OCI-LY1 (cell line): Measurements from ENCODE around the gene ADSS2.

Source experiments
- H2AFZ ChIP-seq: fragments of 200-600 bp; sonication (generic), shearing (Covaris generic); 2 replicates; pipeline ENCODE4 v1.6.0; 2014; ENCODE audit warnings: antibody characterized with exemption, mild to moderate bottlenecking, low read length
- H3F3A ChIP-seq: fragments of 200-600 bp; sonication (generic), shearing (Covaris generic); 2 replicates; pipeline ENCODE4 v1.6.0; 2014; ENCODE audit warnings: mild to moderate bottlenecking, antibody characterized with exemption, low read length, moderate library complexity; ENCODE audit not compliant: insufficient read depth
- H3K27ac ChIP-seq: fragments of 200-600 bp; sonication (generic); 2 replicates; pipeline ENCODE4 v1.5.1; 2014; ENCODE audit warnings: low read length, mixed run types, mild to moderate bottlenecking, low read depth; ENCODE audit not compliant: poor library complexity, severe bottlenecking
- H3K27me3 ChIP-seq: fragments of 200-600 bp; sonication (generic); 2 replicates; pipeline ENCODE4 v1.6.0; 2014; ENCODE audit warnings: antibody characterized with exemption, mild to moderate bottlenecking, low read length, moderate library complexity; ENCODE audit not compliant: insufficient read depth
- H3K36me3 ChIP-seq: fragments of 200-600 bp; sonication (generic); 2 replicates; pipeline ENCODE4 v1.6.1; 2014; ENCODE audit warnings: mild to moderate bottlenecking, antibody characterized with exemption, low read length, moderate library complexity, mixed read lengths; ENCODE audit not compliant: insufficient read depth
- H3K4me1 ChIP-seq: fragments of 200-600 bp; sonication (generic); 2 replicates; pipeline ENCODE4 v1.5.1; 2014; ENCODE audit warnings: mild to moderate bottlenecking, low read length, moderate library complexity; ENCODE audit not compliant: insufficient read depth, severe bottlenecking
- H3K4me2 ChIP-seq: fragments of 200-600 bp; sonication (generic), shearing (Covaris generic); 2 replicates; pipeline ENCODE4 v1.6.1; 2014; ENCODE audit warnings: low read length
- H3K4me3 ChIP-seq: fragments of 200-600 bp; sonication (generic); 2 replicates; pipeline ENCODE4 v1.5.1; 2014; ENCODE audit warnings: low read length, low read depth, mild to moderate bottlenecking, mixed read lengths; ENCODE audit not compliant: poor library complexity, severe bottlenecking
- H3K79me2 ChIP-seq: fragments of 200-600 bp; shearing (Covaris generic); 2 replicates; pipeline ENCODE4 v1.6.1; 2016; ENCODE audit warnings: mixed run types, low read length, mixed read lengths; ENCODE audit not compliant: insufficient read depth
- H3K9ac ChIP-seq: fragments of 200-600 bp; sonication (generic), shearing (Covaris generic); 2 replicates; pipeline ENCODE4 v1.6.1; 2014; ENCODE audit warnings: mild to moderate bottlenecking, low read length, mixed read lengths
- H3K9me2 ChIP-seq: fragments of 200-600 bp; sonication (generic), shearing (Covaris generic); 2 replicates; pipeline ENCODE4 v1.6.1; 2014; ENCODE audit warnings: low read depth, mild to moderate bottlenecking, low read length, mixed read lengths
- H3K9me3 ChIP-seq: fragments of 200-600 bp; shearing (Covaris generic); 2 replicates; pipeline ENCODE4 v1.6.1; 2014; ENCODE audit warnings: low read length, mixed read lengths
- H4K20me1 ChIP-seq: fragments of 200-600 bp; sonication (generic), shearing (Covaris generic); 2 replicates; pipeline ENCODE4 v1.6.0; 2016; ENCODE audit warnings: mild to moderate bottlenecking, low read length; ENCODE audit not compliant: insufficient read depth
- EZH2 ChIP-seq: fragments of 200-600 bp; sonication (generic), shearing (Covaris generic); IDR thresholded peaks from 2 replicates; pipeline ENCODE4 v1.8.0; 2017; ENCODE audit warnings: borderline replicate concordance, mixed run types, mild to moderate bottlenecking, antibody characterized with exemption, low read length, moderate library complexity, mixed read lengths
- TF ChIP-seq, protein P1 (sequence below): fragments of 200-600 bp; sonication (generic), shearing (Covaris generic); IDR thresholded peaks from 2 replicates; pipeline ENCODE4 v1.5.1; 2017; ENCODE audit warnings: mild to moderate bottlenecking, antibody characterized with exemption, low read length, moderate library complexity, mixed read lengths

ADSS2 gene

DNA sequence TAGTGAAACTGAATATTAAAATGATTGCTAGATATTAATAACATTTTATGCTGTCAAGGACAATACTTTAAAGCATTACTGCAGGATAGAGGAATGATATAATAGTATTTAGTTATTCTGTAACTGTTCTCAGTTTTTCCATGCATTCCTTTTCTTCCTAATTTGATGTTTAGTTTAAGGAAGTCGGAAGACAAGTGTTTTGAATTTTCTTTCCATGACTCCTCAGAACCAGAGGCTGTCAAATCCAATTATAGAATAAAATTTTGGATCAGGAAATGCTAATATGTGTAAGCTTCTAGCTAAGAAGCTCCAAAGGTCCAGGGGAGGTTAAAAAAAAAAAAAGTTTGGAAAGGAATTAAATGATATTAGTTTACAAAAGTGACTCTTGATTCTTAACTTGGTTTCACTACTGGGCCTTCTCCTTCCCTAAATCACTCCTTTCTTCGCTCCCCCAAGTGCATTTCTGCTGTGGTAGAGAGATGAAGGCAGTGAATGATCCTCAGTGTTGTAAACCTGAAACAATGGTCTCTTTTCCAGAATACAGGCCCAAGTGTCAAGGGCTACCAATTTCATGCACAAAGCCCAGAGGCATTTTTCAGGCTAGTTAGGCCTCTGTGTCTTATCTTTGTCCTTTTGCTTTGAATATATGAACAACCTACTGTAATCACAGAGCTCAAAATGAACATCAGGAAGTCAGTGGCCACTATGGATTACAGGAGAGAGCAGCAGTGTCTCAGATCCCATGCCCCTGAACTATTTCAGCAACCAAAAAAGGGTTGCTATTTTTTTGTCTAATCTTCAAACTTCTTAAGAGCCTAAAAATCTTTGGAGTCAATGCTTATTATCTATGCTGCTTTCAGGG is 6.2 kb downstream of the ADSS2 start:
- Histone ChIP-seq H3K79me2 (peaks cover 94% of the 10 kb centered on the region), H3K4me2 (no peak overlapping the region), H4K20me1 (no peaks in the 10 kb centered on the region), H3F3A (no peaks in the 10 kb centered on the region), H3K9me3 (no peaks in the 10 kb centered on the region), H3K9me2 (no peaks in the 10 kb centered on the region), H2AFZ (no peak overlapping the region), H3K36me3 (peaks cover 67% of the 10 kb centered on the region), H3K9ac (no peak overlapping the region), H3K4me3 (no peak overlapping the region), H3K27me3 (no peaks in the 10 kb centered on the region), H3K4me1 (peaks cover 34% of the 10 kb centered on the region), H3K27ac (no peak overlapping the region)
- TF ChIP-seq, protein P1, sequence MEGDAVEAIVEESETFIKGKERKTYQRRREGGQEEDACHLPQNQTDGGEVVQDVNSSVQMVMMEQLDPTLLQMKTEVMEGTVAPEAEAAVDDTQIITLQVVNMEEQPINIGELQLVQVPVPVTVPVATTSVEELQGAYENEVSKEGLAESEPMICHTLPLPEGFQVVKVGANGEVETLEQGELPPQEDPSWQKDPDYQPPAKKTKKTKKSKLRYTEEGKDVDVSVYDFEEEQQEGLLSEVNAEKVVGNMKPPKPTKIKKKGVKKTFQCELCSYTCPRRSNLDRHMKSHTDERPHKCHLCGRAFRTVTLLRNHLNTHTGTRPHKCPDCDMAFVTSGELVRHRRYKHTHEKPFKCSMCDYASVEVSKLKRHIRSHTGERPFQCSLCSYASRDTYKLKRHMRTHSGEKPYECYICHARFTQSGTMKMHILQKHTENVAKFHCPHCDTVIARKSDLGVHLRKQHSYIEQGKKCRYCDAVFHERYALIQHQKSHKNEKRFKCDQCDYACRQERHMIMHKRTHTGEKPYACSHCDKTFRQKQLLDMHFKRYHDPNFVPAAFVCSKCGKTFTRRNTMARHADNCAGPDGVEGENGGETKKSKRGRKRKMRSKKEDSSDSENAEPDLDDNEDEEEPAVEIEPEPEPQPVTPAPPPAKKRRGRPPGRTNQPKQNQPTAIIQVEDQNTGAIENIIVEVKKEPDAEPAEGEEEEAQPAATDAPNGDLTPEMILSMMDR, result no peak
- no peak for TF ChIP-seq EZH2

DNA sequence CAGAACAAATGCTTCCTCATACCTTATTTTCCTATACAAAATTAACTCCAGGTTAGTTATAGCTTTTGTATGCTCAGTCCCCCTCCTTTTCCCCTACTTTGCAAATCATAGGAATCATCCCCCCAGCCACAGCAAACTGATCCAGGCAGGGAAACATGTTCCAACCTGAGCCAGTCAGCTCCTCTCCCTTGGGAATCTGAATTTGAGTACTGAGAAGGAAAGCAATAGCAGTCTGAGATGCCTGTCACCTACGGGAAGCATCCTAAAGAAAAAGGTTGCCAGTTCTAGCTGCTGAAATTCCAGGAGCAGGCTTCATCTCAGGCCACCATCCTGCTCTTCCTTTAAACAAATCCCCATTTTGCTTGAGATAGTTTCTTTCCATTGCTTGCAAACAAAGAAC is 6.9 kb downstream of the ADSS2 start:
- H3K27me3 ChIP-seq, result no peaks in the 10 kb centered on the region
- H3K27ac ChIP-seq, result no peak overlapping the region
- no peaks in the 10 kb centered on the region for H3K9me3 ChIP-seq
- H3K4me2 ChIP-seq, result no peak overlapping the region
- TF ChIP-seq EZH2, result no peak
- TF ChIP-seq, protein P1, result no peak
- no peak overlapping the region for H2AFZ ChIP-seq
- H3K9me2 ChIP-seq, result no peaks in the 10 kb centered on the region
- peaks cover 94% of the 10 kb centered on the region for H3K79me2 ChIP-seq
- peaks cover 62% of the 10 kb centered on the region for H3K36me3 ChIP-seq
- no peaks in the 10 kb centered on the region for H4K20me1 ChIP-seq
- H3F3A ChIP-seq, result no peaks in the 10 kb centered on the region
- H3K9ac ChIP-seq, result no peak overlapping the region
- peaks cover 27% of the 10 kb centered on the region for H3K4me1 ChIP-seq
- H3K4me3 ChIP-seq, result no peak overlapping the region

DNA sequence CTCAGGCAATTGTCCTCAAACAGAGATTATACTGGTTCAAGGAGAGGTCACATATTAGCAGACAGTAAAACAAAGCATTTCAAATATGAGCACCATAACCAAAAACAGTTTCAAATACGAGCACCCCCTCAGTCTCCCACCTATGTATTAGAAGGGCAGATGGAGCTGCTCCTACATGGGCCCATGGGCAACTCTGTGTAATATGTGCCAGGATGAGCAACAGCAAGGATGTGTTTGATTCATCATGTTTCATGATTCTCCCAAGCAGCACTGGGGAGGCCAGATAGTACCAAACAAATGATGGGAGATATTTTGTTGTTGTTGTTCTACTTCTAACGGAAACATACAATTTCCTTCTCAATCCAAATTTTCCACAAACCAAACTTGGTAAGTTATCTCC is 8.9 kb downstream of the ADSS2 start:
- Histone ChIP-seq H3K27ac (no peak overlapping the region), H4K20me1 (no peaks in the 10 kb centered on the region), H3K4me3 (no peak overlapping the region), H3K79me2 (peaks cover 76% of the 10 kb centered on the region), H3K9me2 (no peaks in the 10 kb centered on the region), H2AFZ (no peak overlapping the region), H3K9ac (no peak overlapping the region), H3K9me3 (no peaks in the 10 kb centered on the region), H3K36me3 (peaks cover 44% of the 10 kb centered on the region), H3F3A (no peaks in the 10 kb centered on the region), H3K4me2 (no peak overlapping the region), H3K4me1 (peaks cover 8% of the 10 kb centered on the region), H3K27me3 (no peaks in the 10 kb centered on the region)
- TF ChIP-seq, protein P1, result no peak
- TF ChIP-seq EZH2, result no peak
